ENCODE measurements around the gene SPATA7. TPM values are rescaled to one million over a fixed set of nuclear protein-coding genes. Genes with fewer than 3 reads are reported as not detected.
A peak's percentile ranks its signal among the peaks of the same experiment; 100 is the strongest.

Gene SPATA7, protein sequence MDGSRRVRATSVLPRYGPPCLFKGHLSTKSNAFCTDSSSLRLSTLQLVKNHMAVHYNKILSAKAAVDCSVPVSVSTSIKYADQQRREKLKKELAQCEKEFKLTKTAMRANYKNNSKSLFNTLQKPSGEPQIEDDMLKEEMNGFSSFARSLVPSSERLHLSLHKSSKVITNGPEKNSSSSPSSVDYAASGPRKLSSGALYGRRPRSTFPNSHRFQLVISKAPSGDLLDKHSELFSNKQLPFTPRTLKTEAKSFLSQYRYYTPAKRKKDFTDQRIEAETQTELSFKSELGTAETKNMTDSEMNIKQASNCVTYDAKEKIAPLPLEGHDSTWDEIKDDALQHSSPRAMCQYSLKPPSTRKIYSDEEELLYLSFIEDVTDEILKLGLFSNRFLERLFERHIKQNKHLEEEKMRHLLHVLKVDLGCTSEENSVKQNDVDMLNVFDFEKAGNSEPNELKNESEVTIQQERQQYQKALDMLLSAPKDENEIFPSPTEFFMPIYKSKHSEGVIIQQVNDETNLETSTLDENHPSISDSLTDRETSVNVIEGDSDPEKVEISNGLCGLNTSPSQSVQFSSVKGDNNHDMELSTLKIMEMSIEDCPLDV
- 1 to 10 TPM; 4.8 to 5.3 TPM for total RNA-seq

DNA sequence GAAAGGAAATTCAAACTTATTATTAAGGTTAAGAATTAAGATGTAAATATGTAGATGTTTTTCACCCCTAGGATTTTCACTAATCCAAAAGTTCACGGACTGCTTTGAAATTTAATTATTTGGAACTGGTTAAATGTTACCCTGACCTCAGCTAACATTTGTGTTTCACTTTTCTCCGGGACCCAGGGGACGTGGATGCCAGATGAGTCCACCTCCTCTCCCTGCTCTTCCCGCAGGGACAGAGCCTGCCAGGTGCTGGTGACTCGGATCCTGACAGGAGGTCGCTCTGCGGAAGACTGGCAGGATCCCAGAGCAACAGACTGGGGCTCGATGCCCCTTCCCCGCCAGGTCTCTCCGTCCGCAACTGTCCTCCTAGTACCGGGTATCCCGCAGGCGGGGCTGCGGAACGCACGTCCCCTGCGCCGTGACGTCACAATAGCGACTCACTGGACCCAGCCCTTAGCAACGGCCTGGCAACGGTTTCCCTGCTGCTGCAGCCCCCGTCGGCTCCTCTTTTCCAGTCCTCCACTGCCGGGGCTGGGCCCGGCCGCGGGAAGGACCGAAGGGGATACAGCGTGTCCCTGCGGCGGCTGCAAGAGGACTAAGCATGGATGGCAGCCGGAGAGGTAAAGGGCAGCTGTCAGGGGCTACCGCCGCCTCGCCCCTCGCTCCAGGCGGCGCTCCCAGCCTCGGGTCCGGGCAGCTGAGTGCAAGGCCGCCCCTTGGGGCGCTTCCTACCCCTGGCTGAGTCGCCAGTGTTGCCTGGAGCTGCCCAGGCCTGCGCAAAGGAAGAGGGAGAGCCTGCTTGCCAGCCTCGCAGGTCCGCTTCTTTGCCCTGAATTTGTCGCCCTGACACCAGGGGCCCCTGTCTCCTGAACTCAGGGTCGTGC is at the start of gene SPATA7:
Gene SPATA7 (plus strand): TSS at position 446 of the 890 bp plus-strand sequence. CDS start 162 bp downstream, at position 608.
- Mint-ChIP-seq H3K27ac (peak within 1 kb of the TSS; percentile 90), H3K4me3 (peak within 1 kb of the TSS; percentile 97 to 98), H3K27me3 (ENCODE audit: low read depth) (no peaks in the 10 kb centered on the region), H3K36me3 (ENCODE audit: insufficient read depth in 2 of 2) (peaks cover 0 to 3% of the 10 kb centered on the region in 2 donors), H3K9me3 (no peaks in the 10 kb centered on the region), H3K4me1 (ENCODE audit: low read depth) (peaks cover 11% of the 10 kb centered on the region)
- DNase-seq (peak; percentile 88 to 89), ATAC-seq (replicated peaks in 1 of 2) (peak; percentile 100)

DNA sequence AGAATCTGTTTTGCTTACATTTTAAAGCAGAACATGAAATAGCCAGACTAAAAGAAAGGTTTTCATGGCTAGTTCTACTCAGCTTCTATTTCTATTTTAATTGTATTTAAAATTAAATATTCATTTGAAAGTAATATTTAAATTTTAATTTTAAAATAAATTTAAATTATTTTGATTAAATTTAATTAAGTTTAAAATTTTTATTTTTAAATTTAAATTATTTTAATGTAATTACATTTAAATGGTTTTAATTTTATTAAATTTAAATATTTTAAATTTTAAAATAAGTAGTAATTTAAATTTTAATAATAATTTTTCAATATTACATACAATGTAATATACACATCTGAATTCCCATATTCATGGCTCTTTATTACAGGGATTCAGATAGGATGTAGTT is 45.1 kb upstream of the SPATA7 start:
- no peak for ATAC-seq (replicated peaks in 1 of 2)
- Mint-ChIP-seq H3K36me3 (ENCODE audit: insufficient read depth in 2 of 2) (no peaks in the 10 kb centered on the region), H3K9me3 (no peaks in the 10 kb centered on the region), H3K27ac (no peak overlapping the region), H3K4me3 (no peak overlapping the region), H3K27me3 (ENCODE audit: low read depth) (peaks cover 26% of the 10 kb centered on the region), H3K4me1 (ENCODE audit: low read depth) (no peaks in the 10 kb centered on the region)
- DNase-seq: no peak

DNA sequence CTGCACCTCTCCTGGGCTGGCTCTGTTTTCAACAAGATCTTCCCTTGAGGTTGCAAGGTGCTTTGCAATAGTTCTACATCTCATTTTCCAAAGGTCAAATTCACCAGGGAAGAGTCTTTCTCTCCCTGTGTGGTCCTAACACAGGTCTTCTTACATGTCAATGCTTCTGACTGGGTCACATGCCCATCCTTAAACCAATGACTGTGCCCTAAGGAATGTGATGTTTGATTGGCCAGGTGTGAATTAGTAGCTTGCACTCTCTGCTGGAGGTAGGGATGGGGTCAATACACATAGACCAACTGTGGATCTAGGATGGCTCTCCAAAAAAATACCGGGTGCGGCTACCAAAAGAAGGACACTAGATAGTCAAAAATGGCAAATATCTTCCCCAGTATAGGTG is 42.5 kb upstream of the SPATA7 start:
- Mint-ChIP-seq H3K27me3 (ENCODE audit: low read depth) (peaks cover 18% of the 10 kb centered on the region), H3K4me1 (ENCODE audit: low read depth) (no peaks in the 10 kb centered on the region), H3K4me3 (no peak overlapping the region), H3K36me3 (ENCODE audit: insufficient read depth in 2 of 2) (no peaks in the 10 kb centered on the region), H3K9me3 (no peaks in the 10 kb centered on the region), H3K27ac (no peak overlapping the region)
- ATAC-seq (replicated peaks in 1 of 2): no peak
- DNase-seq: no peak

DNA sequence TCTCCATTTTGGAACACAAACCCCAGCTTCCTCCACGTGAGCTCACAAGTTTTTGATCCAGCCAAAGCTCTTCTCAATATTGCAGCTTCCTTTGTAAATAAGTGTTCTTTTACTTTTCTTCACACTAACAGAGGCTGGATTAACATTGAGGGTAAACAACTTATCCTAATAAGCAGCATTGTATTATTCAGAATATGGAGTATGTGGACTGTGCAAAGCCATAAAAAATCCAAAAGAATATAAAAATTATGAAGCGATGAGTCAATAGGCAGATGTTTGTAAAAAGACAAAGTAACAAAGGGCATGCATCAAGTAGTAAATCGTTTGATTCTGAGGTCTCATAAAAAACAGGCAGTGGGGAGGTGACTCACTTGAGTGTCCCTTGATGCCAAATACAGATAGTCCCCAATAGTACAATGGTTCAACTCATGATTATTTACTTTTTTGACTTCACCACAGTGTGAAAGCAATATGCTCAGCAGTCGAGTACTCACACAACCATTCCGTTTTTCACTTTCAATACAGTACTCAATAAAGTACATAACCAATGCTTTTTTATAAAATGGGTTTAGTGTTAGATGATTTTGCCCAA is 39.3 kb upstream of the SPATA7 start:
- Mint-ChIP-seq H3K9me3 (no peaks in the 10 kb centered on the region), H3K27me3 (ENCODE audit: low read depth) (peaks cover 9% of the 10 kb centered on the region), H3K4me1 (ENCODE audit: low read depth) (no peaks in the 10 kb centered on the region), H3K4me3 (no peak overlapping the region), H3K36me3 (ENCODE audit: insufficient read depth in 2 of 2) (no peaks in the 10 kb centered on the region), H3K27ac (no peak overlapping the region)
- ATAC-seq (replicated peaks in 1 of 2) (no peak), DNase-seq (no peak)

- no peaks in the 10 kb centered on the region for H3K27me3 Mint-ChIP-seq (ENCODE audit: low read depth)
- no peaks in the 10 kb centered on the region for H3K9me3 Mint-ChIP-seq
- H3K4me3 Mint-ChIP-seq: no peak overlapping the region
- H3K27ac Mint-ChIP-seq: no peak overlapping the region
- ATAC-seq (replicated peaks in 1 of 2): no peak
- DNase-seq: no peak
- H3K4me1 Mint-ChIP-seq (ENCODE audit: low read depth): no peaks in the 10 kb centered on the region
- no peaks in the 10 kb centered on the region for H3K36me3 Mint-ChIP-seq (ENCODE audit: insufficient read depth in 2 of 2)
Observed at GRCh38 chr14:88348546-88348945, 36.9 kb upstream of the SPATA7 start.

GRCh38 chr14:88351966-88352691 is 33.3 kb upstream of the SPATA7 start:
- Mint-ChIP-seq H3K36me3 (ENCODE audit: insufficient read depth in 2 of 2) (no peaks in the 10 kb centered on the region), H3K27ac (no peak overlapping the region), H3K27me3 (ENCODE audit: low read depth) (no peaks in the 10 kb centered on the region), H3K4me3 (no peak overlapping the region), H3K4me1 (ENCODE audit: low read depth) (no peaks in the 10 kb centered on the region), H3K9me3 (no peaks in the 10 kb centered on the region)
- DNase-seq: no peak
- ATAC-seq (replicated peaks in 1 of 2): no peak

DNA sequence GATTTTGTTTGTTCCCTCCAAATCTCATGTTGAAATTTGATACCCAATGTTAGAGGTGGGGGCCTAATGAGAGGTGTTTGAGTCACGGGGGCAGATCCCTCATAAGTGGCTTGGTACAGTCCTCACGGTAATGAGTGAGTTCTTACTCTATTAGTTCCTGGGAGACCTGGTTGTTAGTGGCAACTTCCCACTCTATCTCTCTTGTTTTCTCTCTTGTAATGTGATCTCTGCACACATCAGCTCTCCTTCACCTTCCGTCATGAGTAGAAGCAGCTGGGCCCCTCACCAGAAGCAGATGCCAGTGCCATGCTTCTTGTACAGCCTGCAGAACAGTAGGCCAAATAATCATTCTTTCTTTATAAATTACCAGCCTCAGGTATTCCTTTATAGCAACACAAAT is 32.8 kb upstream of the SPATA7 start:
- H3K36me3 Mint-ChIP-seq (ENCODE audit: insufficient read depth in 2 of 2): no peaks in the 10 kb centered on the region
- H3K9me3 Mint-ChIP-seq: no peaks in the 10 kb centered on the region
- DNase-seq (no peak), ATAC-seq (replicated peaks in 1 of 2) (no peak)
- no peak overlapping the region for H3K27ac Mint-ChIP-seq
- no peaks in the 10 kb centered on the region for H3K27me3 Mint-ChIP-seq (ENCODE audit: low read depth)
- H3K4me1 Mint-ChIP-seq (ENCODE audit: low read depth): no peaks in the 10 kb centered on the region
- H3K4me3 Mint-ChIP-seq: no peak overlapping the region

GRCh38 chr14:88354358-88354757 is 31.1 kb upstream of the SPATA7 start:
- no peak overlapping the region for H3K4me3 Mint-ChIP-seq
- no peak for ATAC-seq (replicated peaks in 1 of 2)
- no peaks in the 10 kb centered on the region for H3K36me3 Mint-ChIP-seq (ENCODE audit: insufficient read depth in 2 of 2)
- peaks cover 6% of the 10 kb centered on the region for H3K27me3 Mint-ChIP-seq (ENCODE audit: low read depth)
- H3K9me3 Mint-ChIP-seq: no peaks in the 10 kb centered on the region
- H3K4me1 Mint-ChIP-seq (ENCODE audit: low read depth): no peaks in the 10 kb centered on the region
- DNase-seq: no peak
- no peak overlapping the region for H3K27ac Mint-ChIP-seq

GRCh38 chr14:88359500-88359899 is 26.0 kb upstream of the SPATA7 start:
- DNase-seq (no peak), ATAC-seq (replicated peaks in 1 of 2) (no peak)
- Mint-ChIP-seq H3K4me1 (ENCODE audit: low read depth) (no peaks in the 10 kb centered on the region), H3K27ac (no peak overlapping the region), H3K4me3 (no peak overlapping the region), H3K9me3 (peaks cover 3 to 4% of the 10 kb centered on the region in 2 donors), H3K27me3 (ENCODE audit: low read depth) (peaks cover 13% of the 10 kb centered on the region), H3K36me3 (ENCODE audit: insufficient read depth in 2 of 2) (no peaks in the 10 kb centered on the region)

- no peak for DNase-seq
- H3K36me3 Mint-ChIP-seq (ENCODE audit: insufficient read depth in 2 of 2): no peaks in the 10 kb centered on the region
- H3K4me3 Mint-ChIP-seq: no peak overlapping the region
- no peak overlapping the region for H3K27ac Mint-ChIP-seq
- peaks cover 10% of the 10 kb centered on the region for H3K27me3 Mint-ChIP-seq (ENCODE audit: low read depth)
- H3K9me3 Mint-ChIP-seq: peaks cover 3 to 4% of the 10 kb centered on the region in 2 donors
- no peak for ATAC-seq (replicated peaks in 1 of 2)
- no peaks in the 10 kb centered on the region for H3K4me1 Mint-ChIP-seq (ENCODE audit: low read depth)
Observed at GRCh38 chr14:88363644-88364043, 21.8 kb upstream of the SPATA7 start.

GRCh38 chr14:88364710-88365413 is 20.6 kb upstream of the SPATA7 start:
- no peaks in the 10 kb centered on the region for H3K4me1 Mint-ChIP-seq (ENCODE audit: low read depth)
- DNase-seq (no peak), ATAC-seq (replicated peaks in 1 of 2) (no peak)
- no peaks in the 10 kb centered on the region for H3K36me3 Mint-ChIP-seq (ENCODE audit: insufficient read depth in 2 of 2)
- H3K27me3 Mint-ChIP-seq (ENCODE audit: low read depth): peaks cover 18% of the 10 kb centered on the region
- peaks cover 3 to 4% of the 10 kb centered on the region in 2 donors for H3K9me3 Mint-ChIP-seq
- H3K27ac Mint-ChIP-seq: no peak overlapping the region
- H3K4me3 Mint-ChIP-seq: no peak overlapping the region

GRCh38 chr14:88369496-88369895 is 16.0 kb upstream of the SPATA7 start:
- ATAC-seq (replicated peaks in 1 of 2) (no peak), DNase-seq (no peak)
- Mint-ChIP-seq H3K4me1 (ENCODE audit: low read depth) (no peaks in the 10 kb centered on the region), H3K36me3 (ENCODE audit: insufficient read depth in 2 of 2) (no peaks in the 10 kb centered on the region), H3K27ac (no peak overlapping the region), H3K4me3 (no peak overlapping the region), H3K9me3 (no peaks in the 10 kb centered on the region), H3K27me3 (ENCODE audit: low read depth) (peaks cover 26% of the 10 kb centered on the region)
